Measurements from ENCODE around the gene GCH1. TPM values are rescaled to one million over a fixed set of nuclear protein-coding genes. Genes with fewer than 3 reads are reported as not detected.
"Not testable (repeated sequence)": the region's sequence is repeated elsewhere in the genome, so short reads cannot be mapped to it uniquely, and the experiment has no call there.

The GCH1 gene
- total RNA-seq, 4 donors from 2014 or later: 6.9 to 13.2 (median 8.1) TPM

DNA sequence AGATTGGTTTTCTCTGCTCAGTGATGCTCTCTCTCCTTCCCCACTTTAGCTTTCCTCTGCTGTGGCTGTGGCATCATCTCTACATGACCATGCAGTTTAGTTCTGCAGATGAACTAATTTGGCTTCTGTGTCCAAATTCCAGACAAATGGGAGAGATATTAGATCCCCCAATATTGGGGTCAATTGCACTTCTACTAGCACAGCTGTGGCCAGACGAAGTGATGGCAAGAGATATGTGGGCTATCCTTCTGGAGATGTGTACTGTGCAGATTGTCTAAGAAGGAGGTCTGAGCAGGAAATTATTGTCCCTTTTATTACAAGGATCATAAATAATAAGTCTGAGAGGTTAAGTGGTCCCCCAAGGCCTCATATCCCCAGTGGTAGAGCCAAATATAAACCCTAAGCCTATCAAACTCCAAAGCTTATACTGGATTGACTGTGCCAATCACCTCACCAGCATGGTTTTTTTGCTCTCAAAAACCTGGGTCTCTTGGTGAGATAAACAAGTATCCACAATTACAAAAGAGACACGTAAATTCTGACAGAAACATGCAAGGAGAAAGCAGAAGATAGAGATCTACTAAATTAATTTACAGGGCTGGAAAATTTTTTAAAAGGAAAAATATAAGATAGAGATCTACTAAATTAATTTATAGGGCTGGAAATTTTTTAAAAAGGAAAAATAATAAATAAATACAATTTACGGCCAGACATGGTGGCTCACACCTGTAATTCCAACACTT lies 29.1 kb upstream of the GCH1 start:
- WGBS, 2 donors: 91 to 93% methylated on average over 3 of the region's 3 CpGs
- TF ChIP-seq, protein P1, sequence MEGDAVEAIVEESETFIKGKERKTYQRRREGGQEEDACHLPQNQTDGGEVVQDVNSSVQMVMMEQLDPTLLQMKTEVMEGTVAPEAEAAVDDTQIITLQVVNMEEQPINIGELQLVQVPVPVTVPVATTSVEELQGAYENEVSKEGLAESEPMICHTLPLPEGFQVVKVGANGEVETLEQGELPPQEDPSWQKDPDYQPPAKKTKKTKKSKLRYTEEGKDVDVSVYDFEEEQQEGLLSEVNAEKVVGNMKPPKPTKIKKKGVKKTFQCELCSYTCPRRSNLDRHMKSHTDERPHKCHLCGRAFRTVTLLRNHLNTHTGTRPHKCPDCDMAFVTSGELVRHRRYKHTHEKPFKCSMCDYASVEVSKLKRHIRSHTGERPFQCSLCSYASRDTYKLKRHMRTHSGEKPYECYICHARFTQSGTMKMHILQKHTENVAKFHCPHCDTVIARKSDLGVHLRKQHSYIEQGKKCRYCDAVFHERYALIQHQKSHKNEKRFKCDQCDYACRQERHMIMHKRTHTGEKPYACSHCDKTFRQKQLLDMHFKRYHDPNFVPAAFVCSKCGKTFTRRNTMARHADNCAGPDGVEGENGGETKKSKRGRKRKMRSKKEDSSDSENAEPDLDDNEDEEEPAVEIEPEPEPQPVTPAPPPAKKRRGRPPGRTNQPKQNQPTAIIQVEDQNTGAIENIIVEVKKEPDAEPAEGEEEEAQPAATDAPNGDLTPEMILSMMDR (IDR thresholded peaks at IDR 0.05): no peak
- DNase-seq (ENCODE audit: low spot score in 2 of 2): no peak
- H3K27me3 ChIP-seq: no peaks in the 10 kb centered on the region
- no peaks in the 10 kb centered on the region for H3K4me1 ChIP-seq
- no peaks in the 10 kb centered on the region for H3K9me3 ChIP-seq
- H3K27ac ChIP-seq: no peak overlapping the region
- no peaks in the 10 kb centered on the region for H3K36me3 ChIP-seq
- no peak overlapping the region for H3K4me3 ChIP-seq

DNA sequence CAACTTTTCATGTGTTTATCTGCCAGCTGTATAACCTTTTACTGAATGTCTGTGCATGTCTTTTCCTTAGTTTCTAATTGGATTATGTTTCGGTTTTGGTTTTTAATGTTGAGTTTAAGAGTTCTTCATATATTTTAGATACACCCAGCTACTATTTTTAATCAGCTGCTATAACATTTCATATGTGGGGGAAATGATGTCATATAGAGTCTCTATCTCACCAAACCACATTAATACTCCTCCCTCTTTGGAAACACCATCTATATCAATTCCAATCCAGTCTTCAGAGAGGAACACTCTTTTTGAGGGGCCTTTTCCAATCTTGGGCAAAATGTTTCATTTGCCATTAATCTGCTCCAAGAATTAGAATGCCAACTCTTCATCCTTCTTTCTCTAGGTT lies 28.5 kb upstream of the GCH1 start:
- Histone ChIP-seq H3K27me3 (no peaks in the 10 kb centered on the region), H3K36me3 (no peaks in the 10 kb centered on the region), H3K27ac (no peak overlapping the region), H3K9me3 (no peaks in the 10 kb centered on the region), H3K4me1 (no peaks in the 10 kb centered on the region), H3K4me3 (no peak overlapping the region)
- no peak for DNase-seq (ENCODE audit: low spot score in 2 of 2)
- TF ChIP-seq POLR2A (IDR thresholded peaks at IDR 0.05) (no peak), EP300 (IDR thresholded peaks at IDR 0.05) (no peak)
- TF ChIP-seq, protein P1 (IDR thresholded peaks at IDR 0.05): no peak
- 93 to 96% methylated on average over 1 of the region's 1 CpG for WGBS, 2 donors

DNA sequence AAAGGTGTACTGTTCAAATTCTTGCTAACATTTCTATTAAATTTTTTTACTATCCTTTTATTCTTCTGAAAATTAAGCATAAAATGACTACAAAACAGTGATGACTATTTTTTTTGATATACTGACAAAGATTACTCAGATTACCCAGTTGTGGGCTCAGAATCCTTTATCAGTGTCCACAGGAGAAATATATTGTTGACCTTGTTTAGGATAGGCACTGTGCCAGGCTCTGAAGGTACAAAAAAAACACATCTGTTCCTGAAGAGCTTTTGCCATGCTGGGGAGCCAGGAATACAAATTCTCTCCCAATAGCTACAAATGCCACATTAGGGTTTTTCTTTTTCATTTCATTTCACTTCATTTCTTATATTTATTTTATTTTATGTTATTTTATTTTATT lies 26.9 kb upstream of the GCH1 start:
- Histone ChIP-seq H3K27ac (no peak overlapping the region), H3K4me1 (no peaks in the 10 kb centered on the region), H3K9me3 (no peaks in the 10 kb centered on the region), H3K27me3 (no peaks in the 10 kb centered on the region), H3K36me3 (no peaks in the 10 kb centered on the region), H3K4me3 (no peak overlapping the region)
- no peak for TF ChIP-seq POLR2A (IDR thresholded peaks at IDR 0.05)
- TF ChIP-seq, protein P1 (IDR thresholded peaks at IDR 0.05): no peak
- no peak for TF ChIP-seq EP300 (IDR thresholded peaks at IDR 0.05)
- DNase-seq (ENCODE audit: low spot score in 2 of 2): no peak

DNA sequence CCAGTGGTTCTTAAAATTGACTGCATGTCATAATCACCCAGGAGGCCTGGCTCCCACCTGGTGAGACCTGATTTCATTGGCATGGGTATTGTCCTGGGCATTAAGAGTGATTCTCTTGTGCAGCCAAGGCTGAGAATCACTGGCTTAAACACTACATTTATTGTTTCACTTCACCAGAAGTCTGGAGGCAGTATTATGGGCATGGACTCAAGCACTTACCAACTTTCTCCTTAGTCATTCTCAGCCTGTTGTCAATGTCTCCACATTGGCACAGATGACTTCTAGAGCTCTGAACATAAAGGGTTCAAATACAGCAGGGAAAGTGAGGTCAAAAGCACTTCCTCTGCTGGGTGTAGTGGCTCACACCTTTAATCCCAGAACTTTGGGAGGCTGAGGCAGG lies 25.6 kb upstream of the GCH1 start:
- TF ChIP-seq POLR2A (IDR thresholded peaks at IDR 0.05): no peak
- TF ChIP-seq EP300 (IDR thresholded peaks at IDR 0.05): no peak
- TF ChIP-seq, protein P1 (IDR thresholded peaks at IDR 0.05): no peak
- Histone ChIP-seq H3K4me1 (no peaks in the 10 kb centered on the region), H3K27me3 (no peaks in the 10 kb centered on the region), H3K27ac (no peak overlapping the region), H3K9me3 (no peaks in the 10 kb centered on the region), H3K4me3 (no peak overlapping the region), H3K36me3 (no peaks in the 10 kb centered on the region)
- DNase-seq (ENCODE audit: low spot score in 2 of 2): no peak

DNA sequence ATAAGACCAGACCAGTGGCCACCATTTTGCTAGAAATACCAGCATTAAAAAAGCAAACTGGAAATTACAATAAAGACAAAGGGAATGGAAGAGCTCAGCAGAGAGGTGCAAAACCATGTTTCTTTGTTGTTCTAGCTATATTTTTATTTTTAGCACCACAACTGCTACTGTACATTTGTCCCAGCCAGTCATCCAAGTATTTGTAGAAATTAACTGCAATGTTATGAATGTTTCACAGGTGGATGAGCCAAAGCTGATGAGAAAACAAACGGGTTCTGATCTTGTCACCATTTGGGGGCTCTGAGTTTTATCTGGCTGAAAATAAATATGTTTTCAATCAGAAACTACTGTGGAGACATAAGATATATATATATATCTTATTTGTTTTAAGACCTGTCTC lies 24.9 kb upstream of the GCH1 start:
- WGBS, 2 donors: 86 to 97% methylated on average over 1 of the region's 1 CpG
- TF ChIP-seq POLR2A (IDR thresholded peaks at IDR 0.05) (no peak), EP300 (IDR thresholded peaks at IDR 0.05) (no peak)
- TF ChIP-seq, protein P1 (IDR thresholded peaks at IDR 0.05): no peak
- Histone ChIP-seq H3K27me3 (no peaks in the 10 kb centered on the region), H3K4me1 (no peaks in the 10 kb centered on the region), H3K9me3 (no peaks in the 10 kb centered on the region), H3K27ac (no peak overlapping the region), H3K4me3 (no peak overlapping the region), H3K36me3 (no peaks in the 10 kb centered on the region)
- no peak for DNase-seq (ENCODE audit: low spot score in 2 of 2)

DNA sequence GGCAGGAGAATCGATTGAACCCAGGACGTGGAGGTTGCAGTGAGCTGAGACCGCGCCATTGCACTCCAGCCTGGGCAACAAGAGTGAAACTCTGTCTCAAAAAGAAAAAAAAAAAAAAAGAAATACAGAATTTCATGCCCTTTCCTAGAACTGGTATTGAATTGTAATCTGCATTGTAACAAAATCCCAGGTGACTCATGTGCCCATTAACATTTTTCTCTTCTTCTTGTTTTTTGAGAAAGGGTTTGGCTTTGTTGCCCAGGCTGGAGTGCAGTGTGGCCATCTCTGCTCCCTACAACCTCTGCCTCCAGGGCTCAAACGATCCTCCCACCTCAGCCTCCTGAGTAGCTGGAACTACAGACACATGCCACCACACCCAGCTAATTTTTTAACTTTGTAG lies 23.9 kb upstream of the GCH1 start:
- H3K27ac ChIP-seq; H3K27me3 ChIP-seq; H3K4me1 ChIP-seq; H3K36me3 ChIP-seq; H3K9me3 ChIP-seq; DNase-seq (ENCODE audit: low spot score in 2 of 2); H3K4me3 ChIP-seq: not testable (repeated sequence)
- 91 to 93% methylated on average over 5 of the region's 5 CpGs for WGBS, 2 donors

All from tibial nerve (tissue), 4 donors.